Keratinocyte (primary cell): Measurements from ENCODE around the gene EDA. TPM values are rescaled to one million over a fixed set of nuclear protein-coding genes. Genes with fewer than 3 reads are reported as not detected.

Experiments used
- DNase-seq: peaks from one replicate; pipeline ENCODE4 v3.0.0-alpha.2; 2011; ENCODE audit warnings: low read depth, missing footprints, low spot score
- FAIRE-seq: peaks from 2 replicates; lab custom pipeline; 2011; peaks lifted over from hg19 to GRCh38; lab: Jason Lieb, UNC
- H2AFZ ChIP-seq: 2 replicates; pipeline ENCODE4 v1.6.0; 2012; ENCODE audit warnings: low read length, control low read depth, inconsistent platforms; ENCODE audit not compliant: control insufficient read depth
- H3K27ac ChIP-seq: 2 replicates; pipeline ENCODE4 v1.5.1; 2011; ENCODE audit warnings: low read length; ENCODE audit not compliant: control insufficient read depth, insufficient read depth
- H3K27me3 ChIP-seq: 3 replicates; pipeline ENCODE4 v1.6.0; 2011; ENCODE audit warnings: low read length; ENCODE audit not compliant: control insufficient read depth, insufficient read depth; ENCODE audit errors: extremely low read depth
- H3K36me3 ChIP-seq, 2 experiments: 2 replicates in 1 of 2; 3 replicates in 1 of 2; pipeline ENCODE4 v1.5.1; 2011; ENCODE audit warnings: low read length in 2 of 2, mild to moderate bottlenecking in 1 of 2; ENCODE audit not compliant: control insufficient read depth in 2 of 2, insufficient read depth in 2 of 2; ENCODE audit errors: extremely low read depth in 1 of 2
- H3K4me1 ChIP-seq: 3 replicates; pipeline ENCODE4 v1.5.1; 2011; ENCODE audit warnings: low read length; ENCODE audit not compliant: control insufficient read depth, insufficient read depth; ENCODE audit errors: extremely low read depth
- H3K4me2 ChIP-seq: 3 replicates; pipeline ENCODE4 v1.6.0; 2011; ENCODE audit warnings: low read depth, low read length; ENCODE audit not compliant: control insufficient read depth, insufficient read depth; ENCODE audit errors: extremely low read depth
- H3K4me3 ChIP-seq, 3 experiments: fragments of 200-600 bp in 1 of 3; sonication (generic) in 1 of 3; 2 replicates in 2 of 3; 3 replicates in 1 of 3; pipeline ENCODE4 v1.5.1; 2011 to 2016; ENCODE audit warnings: low read length in 3 of 3, mild to moderate bottlenecking in 3 of 3, control low read depth in 2 of 3, inconsistent platforms in 1 of 3, low read depth in 1 of 3, mixed read lengths in 1 of 3, mixed run types in 1 of 3, moderate library complexity in 1 of 3; ENCODE audit not compliant: control insufficient read depth in 2 of 3, insufficient read depth in 2 of 3; ENCODE audit errors: extremely low read depth in 1 of 3
- H3K79me2 ChIP-seq: 2 replicates; pipeline ENCODE4 v1.6.0; 2012; ENCODE audit warnings: low read length; ENCODE audit not compliant: control insufficient read depth, insufficient read depth
- H3K9ac ChIP-seq: 3 replicates; pipeline ENCODE4 v1.6.0; 2011; ENCODE audit warnings: low read length; ENCODE audit not compliant: control insufficient read depth, insufficient read depth; ENCODE audit errors: extremely low read depth
- H3K9me1 ChIP-seq: 3 replicates; pipeline ENCODE4 v1.6.0; 2011; ENCODE audit warnings: low read length; ENCODE audit not compliant: control insufficient read depth, insufficient read depth; ENCODE audit errors: extremely low read depth
- H3K9me3 ChIP-seq: 2 replicates; pipeline ENCODE4 v1.5.1; 2012; ENCODE audit warnings: low read depth, low read length; ENCODE audit not compliant: control insufficient read depth
- H4K20me1 ChIP-seq: 3 replicates; pipeline ENCODE4 v1.6.0; 2011; ENCODE audit warnings: low read length; ENCODE audit not compliant: control insufficient read depth, insufficient read depth; ENCODE audit errors: extremely low read depth
- CTCF ChIP-seq, 3 experiments: IDR thresholded peaks in 1 of 3; conservative IDR thresholded peaks in 1 of 3; optimal IDR thresholded peaks in 1 of 3; 2 replicates in 2 of 3; 3 replicates in 1 of 3; pipeline versions ENCODE3 to v1.5.1; 2011; ENCODE audit warnings: low read length in 3 of 3, mild to moderate bottlenecking in 3 of 3, moderate library complexity in 2 of 3, control low read depth in 1 of 3, inconsistent platforms in 1 of 3; ENCODE audit not compliant: insufficient read depth in 2 of 3; ENCODE audit errors: extremely low read depth in 1 of 3
- EZH2 ChIP-seq: IDR thresholded peaks from one replicate; pipeline ENCODE4 v1.6.1; 2012; ENCODE audit warnings: inconsistent platforms, mild to moderate bottlenecking, low read length, moderate library complexity
- dilution Hi-C: fragments of 300-500 bp; cut with MboI; formaldehyde crosslinking; loops from one replicate; pipeline ENCODE4 v1.7.0; 2020; ENCODE audit warnings: low sequenced_read_pairs; ENCODE audit not compliant: extremely low pct_ligation_motif_present
- polyA plus RNA-seq, 5 experiments: library from polyadenylated mRNA; depleted of rRNA in 3 of 5; stranded (reverse) in 3 of 5; stranded (forward) in 1 of 5; unstranded in 1 of 5; fragments of >200 nt; gene quantifications; 1 replicate in 1 of 5; 2 replicates in 3 of 5; 3 replicates in 1 of 5; pipeline versions ENCODE4 v1.2.1 to v1.2.3, GENCODE V29; 2011 to 2012; ENCODE audit warnings: missing spikeins in 2 of 5, low read depth in 1 of 5, low replicate concordance in 1 of 5

Gene EDA
- polyA plus RNA-seq, 1 donor (not counting 4 experiments of a cell fraction or from before 2014, with no cell fraction given), result 0.75 TPM

GRCh38 chrX:69603566-69604194 is 12.2 kb upstream of the EDA start:
- Histone ChIP-seq H3K27me3 (no peaks in the 10 kb centered on the region), H3K4me1 (no peaks in the 10 kb centered on the region), H2AFZ (no peak overlapping the region), H3K36me3 (no peaks in the 10 kb centered on the region), H3K9me3 (no peaks in the 10 kb centered on the region), H3K9me1 (no peaks in the 10 kb centered on the region), H4K20me1 (no peaks in the 10 kb centered on the region), H3K27ac (no peak overlapping the region), H3K4me3 (no peak overlapping the region), H3K4me2 (no peak overlapping the region), H3K9ac (no peak overlapping the region), H3K79me2 (no peaks in the 10 kb centered on the region)
- DNase-seq (no peak), FAIRE-seq (no peak)
- dilution Hi-C loops, result no loop called here
- no peak for TF ChIP-seq EZH2
- TF ChIP-seq CTCF (optimal IDR thresholded peaks at IDR 0.05 in 1 of 3, IDR thresholded peaks at IDR 0.05 in 1 of 3, conservative IDR thresholded peaks at IDR 0.05 in 1 of 3; ENCODE audit: extremely low read depth in 1 of 3, insufficient read depth in 2 of 3, low read length in 3 of 3), result no peak

DNA sequence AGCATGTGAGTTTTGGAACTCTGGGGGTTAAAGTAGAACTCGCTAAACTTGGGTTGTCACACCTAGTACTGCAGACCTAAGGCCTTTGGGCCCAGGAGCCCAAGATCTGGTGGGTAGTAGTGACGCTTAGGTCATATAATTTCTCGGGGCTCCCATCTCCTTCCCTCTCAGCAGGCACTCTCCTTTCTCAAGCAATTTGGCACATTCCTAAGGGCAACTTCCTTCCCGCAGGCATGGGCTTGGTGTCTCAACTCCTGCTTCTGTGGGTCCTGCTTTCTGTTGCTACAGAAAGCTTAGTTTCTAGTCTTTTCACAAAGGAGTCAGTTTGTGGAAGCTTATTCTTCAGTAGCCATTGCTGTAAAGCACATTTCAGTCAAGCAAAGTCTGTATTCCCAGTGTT is 10.4 kb upstream of the EDA start:
- Histone ChIP-seq H3K4me2 (no peak overlapping the region), H4K20me1 (no peaks in the 10 kb centered on the region), H3K9me1 (no peaks in the 10 kb centered on the region), H3K27ac (no peak overlapping the region), H3K36me3 (no peaks in the 10 kb centered on the region), H3K4me1 (no peaks in the 10 kb centered on the region), H3K27me3 (no peaks in the 10 kb centered on the region), H3K9ac (no peak overlapping the region), H3K79me2 (no peaks in the 10 kb centered on the region), H3K4me3 (no peak overlapping the region), H3K9me3 (no peaks in the 10 kb centered on the region), H2AFZ (no peak overlapping the region)
- dilution Hi-C loops, result no loop called here
- FAIRE-seq (no peak), DNase-seq (no peak)
- no peak for TF ChIP-seq CTCF (optimal IDR thresholded peaks at IDR 0.05 in 1 of 3, IDR thresholded peaks at IDR 0.05 in 1 of 3, conservative IDR thresholded peaks at IDR 0.05 in 1 of 3; ENCODE audit: extremely low read depth in 1 of 3, insufficient read depth in 2 of 3, low read length in 3 of 3)
- no peak for TF ChIP-seq EZH2
